NCI-H1930 (cell line): Measurements from ENCODE around the gene PET100.

Experiments used
- DNase-seq, 2 experiments: peaks; one replicate each; lab custom pipeline; 2025; lab: John Stamatoyannopoulos, UW

The PET100 gene

DNA sequence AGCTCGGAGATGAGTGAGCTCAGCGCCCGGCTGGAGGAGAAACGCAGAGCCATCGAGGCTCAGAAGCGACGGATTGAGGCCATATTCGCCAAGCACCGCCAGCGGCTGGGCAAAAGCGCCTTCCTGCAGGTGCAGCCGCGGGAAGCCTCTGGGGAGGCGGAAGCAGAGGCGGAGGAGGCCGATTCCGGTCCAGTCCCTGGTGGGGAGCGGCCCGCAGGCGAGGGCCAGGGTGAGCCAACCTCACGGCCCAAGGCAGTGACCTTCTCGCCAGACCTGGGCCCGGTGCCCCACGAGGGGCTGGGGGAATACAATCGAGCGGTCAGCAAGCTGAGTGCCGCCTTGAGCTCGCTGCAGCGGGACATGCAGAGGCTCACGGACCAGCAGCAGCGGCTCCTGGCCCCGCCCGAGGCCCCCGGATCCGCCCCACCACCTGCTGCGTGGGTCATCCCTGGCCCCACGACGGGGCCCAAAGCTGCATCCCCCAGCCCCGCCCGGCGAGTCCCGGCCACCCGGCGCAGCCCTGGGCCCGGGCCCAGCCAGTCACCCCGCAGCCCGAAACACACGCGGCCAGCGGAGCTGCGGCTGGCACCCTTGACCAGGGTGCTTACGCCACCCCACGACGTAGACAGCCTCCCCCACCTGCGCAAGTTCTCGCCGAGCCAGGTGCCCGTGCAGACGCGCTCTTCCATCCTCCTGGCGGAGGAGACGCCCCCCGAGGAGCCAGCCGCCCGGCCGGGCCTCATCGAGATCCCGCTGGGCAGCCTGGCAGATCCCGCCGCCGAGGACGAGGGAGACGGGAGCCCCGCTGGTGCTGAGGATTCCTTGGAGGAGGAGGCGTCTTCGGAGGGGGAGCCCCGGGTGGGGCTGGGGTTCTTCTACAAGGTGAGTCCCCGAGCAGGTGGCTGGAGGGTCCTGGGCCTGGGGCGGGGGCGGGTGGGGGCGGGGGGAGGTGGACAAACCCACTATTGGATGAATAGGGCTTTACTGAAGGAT lies 17.0 kb upstream of the PET100 start:
- DNase-seq = no peak

DNA sequence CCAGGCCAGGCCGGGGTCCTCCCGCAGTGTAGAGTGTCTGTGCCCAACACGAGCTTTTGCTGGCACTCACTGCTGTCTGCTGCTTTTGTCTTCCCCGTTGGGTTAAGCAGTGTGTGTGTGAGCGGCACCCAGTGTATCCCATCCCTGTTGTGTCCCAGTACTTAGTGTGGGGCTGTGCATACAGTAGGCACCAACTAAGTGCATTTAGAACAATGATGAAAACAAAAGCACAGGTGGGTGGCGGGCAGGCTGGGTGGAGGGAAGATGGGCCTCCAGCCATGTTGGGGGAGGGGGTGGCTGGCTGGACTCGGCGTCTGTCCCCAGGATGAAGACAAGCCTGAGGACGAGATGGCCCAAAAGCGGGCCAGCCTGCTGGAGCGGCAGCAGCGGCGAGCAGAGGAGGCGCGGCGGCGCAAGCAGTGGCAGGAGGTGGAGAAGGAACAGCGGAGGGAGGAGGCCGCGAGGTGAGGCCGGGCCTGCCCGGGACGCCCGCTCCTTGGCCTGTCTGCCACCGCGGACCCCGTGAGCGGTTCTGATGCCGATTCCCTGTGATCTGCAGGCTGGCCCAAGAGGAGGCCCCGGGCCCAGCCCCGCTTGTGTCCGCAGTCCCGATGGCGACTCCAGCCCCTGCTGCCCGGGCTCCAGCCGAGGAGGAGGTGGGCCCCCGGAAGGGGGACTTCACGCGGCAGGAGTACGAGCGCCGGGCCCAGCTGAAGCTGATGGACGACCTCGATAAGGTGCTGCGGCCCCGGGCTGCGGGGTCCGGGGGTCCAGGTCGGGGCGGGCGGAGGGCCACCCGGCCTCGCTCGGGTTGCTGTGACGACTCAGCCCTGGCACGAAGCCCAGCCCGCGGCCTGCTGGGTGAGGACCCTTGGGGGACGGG lies 14.5 kb upstream of the PET100 start:
- no peak for DNase-seq

DNA sequence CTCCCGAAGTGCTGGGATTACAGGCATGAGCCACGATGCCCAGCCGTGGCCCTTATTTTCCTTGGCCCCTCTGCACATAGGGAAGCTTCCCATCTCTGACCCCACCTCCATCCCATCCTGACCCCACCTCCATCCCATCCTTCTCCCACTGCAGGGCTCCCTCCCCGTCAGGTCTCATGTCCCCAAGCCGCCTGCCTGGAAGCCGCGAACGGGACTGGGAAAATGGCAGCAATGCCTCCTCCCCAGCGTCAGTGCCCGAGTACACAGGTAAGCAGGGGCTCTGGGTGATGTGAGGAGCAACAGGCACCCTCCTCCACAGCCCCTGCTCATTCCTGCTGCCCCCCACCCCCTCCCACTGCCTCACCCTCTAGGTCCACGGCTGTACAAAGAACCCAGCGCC lies 12.4 kb upstream of the PET100 start:
- DNase-seq = no peak

DNA sequence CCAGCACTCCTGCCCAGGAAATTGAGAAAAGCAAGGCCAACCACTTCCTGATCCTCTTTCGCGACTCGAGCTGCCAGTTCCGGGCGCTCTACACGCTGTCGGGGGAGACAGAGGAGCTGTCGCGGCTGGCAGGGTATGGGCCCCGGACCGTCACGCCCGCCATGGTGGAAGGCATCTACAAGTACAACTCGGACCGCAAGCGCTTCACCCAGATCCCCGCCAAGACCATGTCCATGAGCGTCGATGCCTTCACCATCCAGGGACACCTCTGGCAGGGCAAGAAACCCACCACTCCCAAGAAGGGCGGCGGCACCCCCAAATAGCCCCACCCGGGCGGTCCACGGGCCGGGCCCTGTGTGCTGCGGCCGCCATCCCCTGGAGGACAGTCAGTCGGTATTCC lies 11.9 kb upstream of the PET100 start:
- no peak for DNase-seq

DNA sequence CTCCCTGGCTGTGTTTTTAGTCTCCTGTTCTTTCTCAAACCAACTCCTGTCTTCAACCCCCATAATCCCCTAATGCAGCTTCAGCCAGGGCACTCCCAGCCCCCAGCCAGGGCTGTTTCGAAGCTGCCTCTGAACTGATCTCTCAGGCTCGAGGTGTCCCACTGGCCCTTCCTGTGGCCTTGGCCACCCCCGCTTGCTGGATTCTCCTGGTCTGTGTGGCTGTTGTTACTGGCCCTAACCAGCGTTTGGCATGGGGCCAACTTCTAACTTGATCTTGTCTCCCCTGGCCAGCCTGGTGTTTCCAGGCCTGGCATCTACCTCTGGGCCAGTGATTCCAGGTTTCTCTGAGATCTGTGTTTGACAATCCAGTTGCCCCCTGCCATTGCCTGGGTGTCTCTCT lies 11.2 kb upstream of the PET100 start:
- no peak for DNase-seq

DNA sequence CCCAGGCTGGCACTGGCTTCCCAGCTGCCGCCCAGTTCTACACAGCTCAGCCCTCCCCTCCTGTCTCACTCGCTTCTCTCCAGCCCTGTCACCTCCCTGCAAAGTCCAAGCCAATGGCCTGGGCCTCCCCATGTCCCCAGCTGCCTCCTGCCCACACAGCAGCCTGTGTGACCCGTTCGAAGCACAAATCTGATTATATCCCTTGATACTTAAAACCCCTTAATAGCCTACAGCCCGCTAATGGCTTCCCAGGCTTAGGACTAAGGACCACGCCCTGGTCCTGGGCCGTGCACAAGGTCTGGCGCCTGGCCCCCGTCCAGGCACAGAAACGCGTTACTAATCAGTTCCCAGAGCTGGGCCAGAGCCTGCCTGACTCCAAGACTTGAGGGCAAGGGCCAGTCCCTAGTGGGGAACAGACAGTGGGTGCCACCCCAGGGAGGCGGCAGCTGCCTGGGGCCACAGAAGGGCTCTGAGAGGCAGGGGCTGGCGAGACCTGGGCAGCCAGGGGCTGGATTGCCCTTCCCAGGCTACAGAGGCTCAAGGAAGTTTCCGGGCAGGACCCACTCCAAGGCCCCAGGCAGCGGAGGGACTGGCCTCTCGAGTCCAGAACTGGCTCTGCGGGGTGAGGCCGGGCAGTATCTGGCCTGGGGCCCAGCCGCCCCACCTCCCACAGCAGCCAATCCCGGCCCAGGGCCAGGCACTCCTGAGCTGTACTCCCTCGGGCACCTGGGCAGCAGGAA lies 10.7 kb upstream of the PET100 start:
- no peak for DNase-seq

DNA sequence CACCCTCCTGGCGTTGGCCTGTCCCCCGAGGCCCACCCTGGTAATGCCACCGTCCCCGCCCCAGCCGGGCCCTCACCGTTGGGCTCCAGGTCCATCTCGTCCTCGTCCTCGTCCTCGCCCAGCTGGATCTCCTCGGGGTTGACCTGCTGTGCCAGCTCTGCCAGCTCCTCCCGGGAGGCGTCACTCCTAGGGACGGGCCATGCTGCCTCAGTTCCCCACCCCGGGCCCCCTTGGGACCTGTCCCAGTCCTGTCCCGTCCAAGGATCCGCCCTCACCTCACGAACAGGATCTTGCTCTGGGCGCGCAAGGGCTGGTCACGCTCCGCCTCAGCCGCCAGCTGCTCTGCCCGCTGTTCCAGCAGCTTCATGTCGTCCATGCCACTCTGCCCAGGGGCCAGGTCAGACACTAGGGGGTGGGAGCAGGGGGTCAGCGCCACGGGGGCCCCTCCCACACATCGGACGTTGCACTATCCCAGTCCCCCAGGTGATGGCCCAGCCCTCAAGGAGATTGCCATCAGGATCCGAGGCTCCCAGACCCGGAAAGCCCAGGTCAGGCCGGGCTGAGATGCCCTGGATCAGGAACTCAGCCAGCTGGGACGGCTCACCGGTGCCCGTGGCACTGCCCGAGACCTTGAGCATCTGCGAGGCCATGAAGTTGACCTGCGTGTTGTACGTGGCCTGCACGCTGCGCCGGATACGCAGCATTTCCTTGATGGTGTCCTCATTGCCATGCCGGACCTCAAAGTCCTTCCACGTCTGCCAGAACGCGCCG lies 9.7 kb upstream of the PET100 start:
- no peak for DNase-seq

DNA sequence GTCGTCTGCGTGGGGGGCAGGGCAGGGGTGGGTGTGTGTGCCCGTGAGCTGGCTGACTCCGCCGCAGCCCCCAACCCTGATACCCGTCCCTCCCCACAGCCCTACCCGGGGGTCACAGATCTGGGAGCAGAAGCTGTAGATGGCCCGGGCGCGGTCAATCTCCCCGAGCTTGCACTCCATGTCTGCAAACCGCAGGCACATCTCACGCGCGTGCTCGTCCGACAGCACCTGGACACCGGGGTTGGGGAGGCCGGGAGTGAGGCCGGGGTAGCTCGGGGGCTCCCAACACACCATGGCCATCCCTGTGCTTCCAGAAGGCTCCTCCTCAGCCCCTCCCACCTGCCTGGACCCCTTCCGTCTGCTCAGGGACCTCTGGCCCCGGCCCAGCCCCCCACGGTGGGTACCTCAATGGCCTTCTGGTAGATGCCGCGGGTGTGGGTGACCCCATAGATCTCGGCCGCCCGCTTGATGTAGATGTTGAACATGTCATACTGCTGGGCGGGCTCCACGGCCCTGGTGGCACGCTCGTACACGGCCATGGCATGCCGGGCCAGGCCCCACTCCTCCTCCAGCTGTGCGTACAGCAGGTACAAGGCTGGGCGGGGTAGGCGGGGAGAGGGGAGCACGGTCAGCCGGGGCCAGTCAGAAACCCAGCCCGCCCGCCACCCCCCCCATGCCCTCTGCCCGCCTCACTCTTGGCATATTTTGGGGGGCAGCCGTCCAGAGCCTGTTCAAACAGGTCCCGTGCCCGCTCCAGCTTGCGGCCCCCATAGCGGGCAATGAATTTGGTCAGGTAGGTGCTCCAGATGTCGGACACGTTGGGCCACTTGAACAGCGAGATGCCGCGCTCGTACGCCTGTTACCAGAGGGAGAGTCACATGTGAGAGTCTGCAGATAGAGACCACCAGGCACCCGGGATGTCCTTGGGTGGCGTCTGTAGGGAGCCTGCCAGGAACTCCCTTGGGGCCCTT lies 8.9 kb upstream of the PET100 start:
- no peak for DNase-seq

DNA sequence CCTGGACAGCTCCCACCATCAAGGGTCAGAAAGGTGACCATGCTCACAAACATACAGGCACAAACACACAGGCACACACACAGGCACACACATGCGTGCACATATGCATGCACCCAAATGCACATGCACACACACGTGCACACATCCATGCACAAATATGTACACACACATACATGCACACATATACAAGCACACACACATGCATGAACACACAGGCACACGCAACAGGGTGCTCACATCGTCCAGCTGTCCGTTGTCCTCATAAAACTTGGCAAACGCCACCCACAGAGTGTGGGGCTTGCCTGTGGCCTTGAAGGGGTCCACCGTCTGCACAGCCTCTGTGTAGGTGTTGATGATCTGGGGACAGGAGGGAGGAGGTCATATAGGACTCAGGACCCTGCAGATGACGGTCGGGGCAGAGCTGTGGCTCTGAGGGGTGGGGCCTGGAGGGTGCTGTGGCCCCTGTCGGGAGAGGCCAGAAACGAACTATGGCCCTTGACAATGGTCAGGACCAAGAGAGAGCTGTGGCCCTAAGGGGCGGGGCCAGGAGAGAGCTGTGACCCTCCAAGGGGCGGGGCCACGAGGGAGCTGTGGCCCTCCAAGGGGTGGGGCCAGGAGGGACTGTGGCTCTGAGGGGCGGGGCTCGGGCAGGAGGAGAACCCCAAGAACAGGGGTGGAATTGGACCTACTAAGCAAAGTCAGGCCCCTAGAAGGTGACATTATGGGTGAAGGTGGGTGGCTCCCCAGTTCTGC lies 6.5 kb upstream of the PET100 start:
- DNase-seq = no peak

DNA sequence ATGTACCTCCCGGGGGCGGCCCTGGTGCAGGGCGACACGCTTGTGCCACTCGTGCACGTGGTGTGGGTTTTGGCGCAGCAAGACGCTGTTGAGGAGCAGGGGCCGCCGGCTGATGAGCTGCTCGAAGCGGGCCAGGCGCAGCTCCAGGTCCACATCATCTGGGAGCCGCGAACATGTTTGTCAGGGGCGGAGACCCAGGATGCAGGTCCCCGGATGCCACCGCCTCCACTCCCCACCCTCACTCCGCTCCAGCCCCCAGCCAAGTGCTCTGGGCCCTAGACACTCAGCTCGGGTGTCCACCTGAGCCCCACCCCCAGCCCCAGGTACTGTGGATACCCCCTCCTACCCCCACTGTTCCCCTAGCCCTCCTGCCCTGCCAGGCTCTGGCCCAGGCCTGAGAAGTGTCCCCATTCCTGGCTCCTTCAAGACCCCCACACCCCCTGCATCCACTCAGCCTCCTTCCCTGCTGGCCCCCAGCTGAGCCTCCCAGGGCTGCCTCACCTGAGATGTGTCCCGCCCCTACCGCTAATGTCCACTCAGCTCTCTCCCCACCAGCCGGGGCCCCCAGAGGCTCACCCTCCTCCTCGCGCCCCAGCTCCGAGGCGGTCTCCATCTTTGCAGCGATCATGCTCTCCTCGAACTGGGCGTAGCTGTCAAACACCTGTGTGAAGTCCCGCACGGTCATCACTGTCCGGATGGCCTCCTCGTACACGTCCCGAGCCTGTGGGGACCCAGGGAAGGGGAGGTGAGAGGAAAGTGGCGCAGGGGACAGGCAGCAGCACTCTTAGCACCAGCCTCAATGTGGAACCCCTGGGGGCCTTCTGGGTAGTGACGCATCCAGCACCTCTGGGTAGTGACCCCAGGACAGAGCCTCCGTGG lies 5.6 kb upstream of the PET100 start:
- DNase-seq = no peak

DNA sequence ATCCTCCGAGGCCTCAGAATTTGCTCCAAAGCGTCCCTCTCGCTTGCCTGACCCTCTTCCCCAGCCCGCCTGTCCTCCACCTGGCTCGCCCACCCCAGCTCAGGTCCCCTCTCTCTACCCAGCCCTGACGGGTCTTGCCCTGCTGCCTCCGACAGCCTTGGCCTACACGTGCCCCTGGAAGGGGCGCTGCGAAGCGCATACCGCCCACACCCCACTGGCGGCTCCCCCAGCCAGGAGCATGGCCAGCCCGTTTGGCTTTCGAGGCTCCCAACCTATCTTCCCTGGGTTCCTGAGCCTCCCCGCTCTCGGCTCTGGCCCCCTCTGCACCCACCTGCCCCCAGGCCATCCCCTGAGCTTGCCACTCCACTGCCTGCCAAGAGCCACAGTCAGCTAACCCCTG lies 4.8 kb upstream of the PET100 start:
- DNase-seq = no peak

DNA sequence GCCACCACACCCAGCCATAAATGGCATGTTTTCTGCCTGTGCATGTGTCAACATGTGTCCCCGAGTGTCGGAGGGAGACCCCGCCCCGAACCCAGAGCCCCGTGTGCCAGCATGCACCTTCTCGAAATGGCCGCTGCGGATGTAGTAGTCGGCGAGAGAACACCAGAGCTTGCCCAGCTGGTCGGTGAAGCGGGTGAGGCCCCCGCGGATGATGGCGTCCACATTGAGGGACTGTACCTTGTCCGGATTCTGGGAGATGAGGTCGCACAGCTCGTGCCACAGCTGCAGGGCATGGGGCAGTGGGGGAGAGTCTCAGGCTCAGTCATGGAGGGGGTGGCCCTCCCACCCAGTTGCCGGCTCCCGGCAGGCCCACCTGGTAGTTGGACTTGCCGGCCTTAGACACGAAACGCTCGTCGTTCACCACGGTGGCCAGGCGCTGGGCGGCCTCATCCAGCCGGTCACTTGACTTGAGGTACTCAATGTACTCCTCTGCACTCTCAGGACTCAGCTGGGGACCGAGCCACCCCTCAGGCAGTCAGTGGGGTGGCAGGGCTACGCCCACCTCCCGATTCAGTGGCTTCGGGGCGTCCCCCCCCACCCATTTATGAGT lies 3.7 kb upstream of the PET100 start:
- no peak for DNase-seq

DNA sequence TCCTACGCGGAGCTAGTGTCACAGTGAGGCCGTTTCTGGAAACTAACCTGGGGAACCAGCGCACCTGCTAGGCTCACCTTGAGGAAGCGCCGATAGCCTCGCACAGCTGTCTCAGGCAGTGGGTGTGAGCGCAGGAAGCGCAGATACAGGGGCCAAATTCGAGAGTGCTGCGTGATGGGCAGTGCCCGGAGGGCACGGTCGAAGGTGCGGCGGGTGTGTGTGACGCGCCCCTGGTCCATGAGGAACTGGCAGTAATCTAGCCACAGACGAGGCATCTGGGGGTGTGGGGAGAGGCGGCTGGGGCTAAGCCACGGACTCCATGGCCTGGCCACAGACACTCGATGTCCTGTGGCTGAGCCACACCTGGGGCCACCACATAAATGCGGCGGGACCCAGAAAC lies 2.4 kb upstream of the PET100 start:
- DNase-seq = no peak

DNA sequence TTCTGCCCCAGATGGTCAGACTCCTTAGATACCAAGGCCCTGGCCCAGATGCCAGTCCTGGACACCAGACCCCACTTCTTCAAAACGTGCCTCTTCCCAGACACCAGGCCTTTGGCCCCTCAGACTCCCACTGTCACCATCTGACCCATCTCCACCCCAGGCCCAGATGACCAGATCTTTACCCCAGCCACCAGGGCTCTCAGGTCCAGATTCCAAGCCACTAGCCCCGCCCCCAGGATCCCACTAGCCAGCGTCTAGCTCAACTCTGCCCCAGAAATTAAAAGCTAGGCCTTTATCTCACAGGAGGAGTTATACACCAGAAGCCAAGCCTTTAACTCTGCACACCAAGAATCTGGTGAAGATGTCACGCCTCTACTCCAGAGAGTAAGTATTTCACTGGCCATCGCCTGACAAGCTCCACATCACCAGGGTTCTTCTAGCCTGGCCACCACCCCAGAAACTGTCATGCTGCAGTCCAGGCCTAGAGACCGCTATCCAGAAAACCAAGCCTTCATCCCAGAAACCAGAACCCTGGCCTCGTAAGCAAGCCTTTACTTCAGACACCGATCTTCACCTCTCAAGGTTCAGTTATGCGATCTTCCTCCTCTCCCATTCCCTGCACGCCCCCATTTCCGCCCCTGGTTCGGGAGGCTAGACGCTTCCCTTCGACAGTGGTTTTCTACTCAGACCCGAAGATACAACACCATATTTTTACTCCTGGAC lies 843 bp upstream of the PET100 start:
- DNase-seq = no peak

DNA sequence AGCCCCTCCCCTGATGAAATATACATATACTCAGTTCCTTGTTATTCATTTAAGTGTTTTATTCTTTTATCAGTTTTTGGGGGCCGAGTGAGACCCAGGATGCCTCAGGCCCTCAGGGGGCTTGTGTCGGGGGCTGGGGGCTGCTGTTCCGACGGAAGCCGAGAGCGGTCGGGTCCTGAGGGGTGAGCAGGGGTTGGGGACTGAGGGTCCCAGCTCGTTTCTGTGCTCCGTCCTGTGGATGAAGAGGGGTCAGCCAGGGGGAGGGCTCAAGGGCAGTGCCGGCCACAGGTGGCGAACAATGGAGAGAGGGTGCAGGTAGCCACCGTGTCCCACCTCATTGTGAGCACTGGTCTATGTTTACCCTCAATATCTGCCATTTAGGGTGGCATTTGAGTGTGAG lies 2.0 kb downstream of the PET100 start:
- DNase-seq = no peak

DNA sequence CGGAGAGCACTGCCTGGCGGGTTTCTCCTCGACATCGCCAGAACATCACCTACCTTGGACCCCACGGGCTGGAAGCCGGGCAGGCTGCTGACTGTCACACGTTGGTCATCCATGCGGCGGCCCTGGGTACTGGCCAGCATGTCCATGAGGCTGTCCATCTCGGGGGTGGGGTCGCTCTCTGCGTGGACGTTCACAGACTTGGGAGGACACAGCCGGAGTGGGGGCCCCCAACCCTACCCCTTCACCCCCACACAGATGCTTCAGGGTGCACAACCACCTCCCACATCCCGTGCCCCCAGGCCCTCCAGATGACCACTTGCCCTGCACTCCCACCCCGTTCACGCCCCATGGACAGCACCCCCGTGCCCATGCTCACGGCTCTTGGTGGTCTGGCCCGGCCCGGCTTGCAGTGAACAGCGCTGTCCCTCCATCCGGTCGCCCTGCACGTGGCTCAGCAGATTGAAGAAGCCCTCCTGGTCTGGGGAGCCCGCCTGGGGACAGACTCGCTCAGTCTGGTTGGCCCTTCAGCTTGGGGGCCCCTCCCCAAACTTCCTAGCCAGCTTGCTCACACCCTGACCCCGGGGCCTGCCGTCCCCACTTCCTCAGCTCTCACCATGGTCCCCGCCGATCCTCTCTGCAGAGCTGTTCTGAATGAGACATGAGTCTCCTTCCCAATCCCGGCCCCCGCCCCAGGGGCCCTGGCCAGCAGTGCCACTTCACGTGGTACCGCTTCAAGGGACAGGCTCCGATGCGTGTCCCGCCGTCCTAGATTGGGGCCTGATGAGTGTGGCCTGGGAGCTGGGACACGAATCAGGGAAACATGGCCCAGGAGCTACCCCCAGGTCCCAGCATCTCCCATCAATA lies 3.0 kb downstream of the PET100 start:
- no peak for DNase-seq
